Activated naive CD4-positive, alpha-beta T cell treated with Interleukin-2 at 50 U/mL for 16 hours (primary cell): ENCODE results near the gene TTC28.
"Not testable (repeated sequence)": the region's sequence is repeated elsewhere in the genome, so short reads cannot be mapped to it uniquely, and the experiment has no call there.

Experiments used
- DNase-seq: peaks from one replicate; pipeline ENCODE4 v3.0.0-alpha.2; 2020

TTC28 gene

DNA sequence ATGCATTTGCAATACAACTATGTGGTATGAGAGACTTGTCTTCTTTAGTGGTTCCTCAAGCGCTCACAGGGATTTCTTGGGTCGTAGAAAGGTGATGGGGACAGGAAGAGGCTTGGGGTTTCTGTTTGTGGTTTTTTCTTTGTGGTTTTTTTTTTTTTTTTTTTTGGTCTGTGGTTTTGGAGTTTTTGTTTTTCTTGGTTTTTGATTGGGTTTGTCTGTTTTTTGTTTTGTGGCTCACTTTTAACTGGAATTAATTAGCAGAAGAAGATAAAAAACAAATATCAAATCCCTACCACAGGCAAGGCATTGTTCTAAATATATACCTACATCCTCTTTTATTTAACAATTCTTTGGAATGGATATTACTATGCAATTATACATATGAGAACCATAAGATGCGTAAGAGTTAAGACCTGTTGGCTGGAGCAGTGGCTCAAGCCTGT lies 5.5 kb downstream of the TTC28 start:
- peak; percentile 6 for DNase-seq

GRCh38 chr22:28670756-28671155 lies 8.9 kb downstream of the TTC28 start:
- DNase-seq: no peak

DNA sequence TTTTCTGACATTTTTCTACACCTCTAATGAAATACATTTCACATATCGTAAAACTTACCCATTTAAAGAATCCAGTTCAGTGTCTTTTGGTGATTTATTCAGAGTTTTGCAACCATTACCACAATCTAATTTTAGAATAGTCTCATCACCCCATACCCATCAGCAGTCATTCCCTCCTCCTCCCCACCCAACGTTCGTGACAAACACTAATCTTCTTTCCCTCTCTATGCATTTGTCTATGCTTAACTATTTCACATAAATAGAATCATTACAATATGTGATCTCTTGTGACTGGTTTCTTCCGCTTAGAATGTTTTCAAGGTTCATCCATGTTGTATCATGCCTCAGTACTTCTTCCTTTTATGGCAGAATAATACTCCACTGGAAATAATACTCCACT lies 9.5 kb downstream of the TTC28 start:
- no peak for DNase-seq

- DNase-seq: no peak
Observed at GRCh38 chr22:28669387-28669786, 10.3 kb downstream of the TTC28 start.

DNA sequence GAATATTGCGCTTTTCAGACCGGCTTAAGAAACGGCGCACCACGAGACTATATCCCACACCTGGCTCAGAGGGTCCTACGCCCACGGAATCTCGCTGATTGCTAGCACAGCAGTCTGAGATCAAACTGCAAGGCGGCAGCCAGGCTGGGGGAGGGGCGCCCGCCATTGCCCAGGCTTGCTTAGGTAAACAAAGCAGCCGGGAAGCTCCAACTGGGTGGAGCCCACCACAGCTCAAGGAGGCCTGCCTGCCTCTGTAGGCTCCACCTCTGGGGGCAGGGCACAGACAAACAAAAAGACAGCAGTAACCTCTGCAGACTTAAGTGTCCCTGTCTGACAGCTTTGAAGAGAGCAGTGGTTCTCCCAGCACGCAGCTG lies 16.1 kb downstream of the TTC28 start:
- DNase-seq: not testable (repeated sequence)

DNA sequence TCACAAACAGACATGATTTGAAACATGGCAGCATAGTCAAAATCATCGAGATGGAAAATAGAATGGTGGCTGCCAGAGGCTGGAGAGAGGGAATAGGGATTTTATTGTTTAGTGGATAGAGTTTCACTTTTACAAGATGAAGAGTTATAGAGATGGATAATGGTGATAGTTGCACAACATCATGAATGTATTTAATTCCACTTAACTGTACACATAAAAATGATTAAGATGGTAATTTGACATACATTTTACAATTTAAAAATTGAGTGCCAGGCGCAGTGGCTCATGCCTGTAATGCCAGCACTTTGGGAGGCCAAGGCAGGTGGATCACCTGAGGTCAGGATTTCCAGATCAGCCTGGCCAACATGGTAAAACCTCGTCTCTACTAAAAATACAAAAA lies 21.2 kb downstream of the TTC28 start:
- no peak for DNase-seq

- DNase-seq: no peak
Observed at GRCh38 chr22:28656181-28656580, 23.5 kb downstream of the TTC28 start.

GRCh38 chr22:28650463-28650862 lies 29.2 kb downstream of the TTC28 start:
- DNase-seq: no peak

GRCh38 chr22:28648792-28649191 lies 30.8 kb downstream of the TTC28 start:
- DNase-seq: no peak

DNA sequence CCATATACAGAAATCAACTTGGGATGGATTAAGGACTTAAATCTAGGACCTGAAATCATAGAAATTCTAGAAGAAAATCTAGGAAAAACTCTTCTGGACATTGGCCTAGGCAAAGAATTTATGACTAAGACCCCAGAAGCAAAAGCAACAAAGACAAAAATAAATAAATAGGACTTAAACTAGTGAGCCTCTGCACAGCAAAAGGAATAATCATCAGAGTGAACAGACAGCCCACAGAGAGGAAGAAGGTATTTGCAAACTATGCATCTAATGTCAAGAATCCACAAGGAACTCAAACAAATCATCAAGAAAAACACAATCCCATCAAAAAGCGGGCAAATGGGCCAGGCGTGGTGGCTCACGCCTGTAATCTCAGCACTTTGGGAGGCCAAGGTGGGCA lies 32.4 kb downstream of the TTC28 start:
- DNase-seq: no peak

DNA sequence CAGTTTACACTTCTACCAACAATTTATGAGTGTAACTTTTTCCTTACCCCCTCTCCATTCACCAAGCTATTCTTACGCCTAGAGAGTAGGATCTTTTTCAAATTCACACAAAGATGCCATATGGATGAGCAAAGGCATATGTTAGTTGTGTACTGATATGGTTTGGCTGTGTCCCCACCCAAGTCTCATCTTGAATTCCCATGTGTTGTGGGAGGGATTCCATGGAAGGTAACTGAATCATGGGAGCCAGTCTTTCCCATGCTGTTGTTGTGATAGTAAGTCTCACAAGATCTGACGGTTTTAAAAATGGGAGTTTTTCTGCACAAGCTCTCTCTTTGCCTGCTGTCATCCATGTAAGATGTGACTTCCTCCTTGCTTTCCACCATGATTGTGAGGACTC lies 40.3 kb downstream of the TTC28 start:
- no peak for DNase-seq

DNA sequence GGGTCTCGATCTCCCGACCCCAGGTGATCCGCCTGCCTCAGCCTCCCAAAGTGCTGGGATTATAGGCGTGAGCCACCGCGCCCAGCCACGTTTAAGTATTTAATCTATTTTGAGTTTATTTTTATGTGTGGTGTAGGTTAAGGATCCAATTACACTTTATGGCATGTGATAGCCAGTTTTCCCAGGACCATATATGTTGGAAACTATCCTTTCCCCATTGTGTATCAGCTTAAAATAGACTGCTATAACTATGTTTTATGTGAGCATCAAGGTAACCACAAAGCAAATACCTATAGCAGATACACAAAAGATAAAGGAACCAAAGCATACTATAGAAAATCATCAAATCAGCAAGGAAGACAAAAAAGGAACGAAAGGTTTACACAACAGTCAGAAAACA lies 42.4 kb downstream of the TTC28 start:
- DNase-seq: no peak

GRCh38 chr22:28630177-28630574 lies 49.5 kb downstream of the TTC28 start:
- DNase-seq: no peak

DNA sequence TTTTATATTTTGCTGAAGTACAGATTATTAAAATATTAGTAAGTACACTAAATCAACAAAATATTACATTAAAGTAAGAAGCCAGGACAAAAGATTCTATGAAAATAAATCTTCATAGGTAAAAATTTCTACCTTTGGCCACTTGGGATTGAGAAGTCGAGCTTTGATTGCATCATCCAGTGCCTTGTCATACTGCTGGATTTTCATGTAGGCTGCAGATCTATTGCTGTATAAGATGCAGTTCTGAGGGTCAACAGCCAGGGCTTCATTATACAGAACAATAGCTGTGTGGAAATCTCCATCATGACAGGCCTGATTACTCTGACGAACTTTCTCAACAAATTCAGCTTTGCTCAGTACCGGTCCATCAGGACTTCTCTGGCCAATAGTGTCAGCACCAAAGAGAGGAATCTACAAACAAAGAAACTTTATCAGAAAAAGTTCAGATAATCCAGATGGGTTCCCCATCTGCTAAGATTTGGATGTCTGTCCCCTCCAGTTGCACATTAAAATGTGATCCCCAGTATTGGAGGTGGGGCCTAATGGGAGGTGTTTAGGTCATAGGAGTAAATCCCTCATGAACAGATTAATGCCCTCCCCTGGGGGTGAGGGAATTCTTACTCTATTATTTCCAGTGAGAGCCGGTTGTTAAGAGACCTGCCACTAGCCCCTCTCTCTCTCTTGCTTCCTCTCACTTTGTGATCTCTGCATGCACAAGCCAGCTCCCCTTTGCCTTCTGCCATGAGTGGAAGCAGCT lies 50.0 kb downstream of the TTC28 start:
- DNase-seq: no peak

- no peak for DNase-seq
Observed at GRCh38 chr22:28628766-28629165, 50.9 kb downstream of the TTC28 start.

DNA sequence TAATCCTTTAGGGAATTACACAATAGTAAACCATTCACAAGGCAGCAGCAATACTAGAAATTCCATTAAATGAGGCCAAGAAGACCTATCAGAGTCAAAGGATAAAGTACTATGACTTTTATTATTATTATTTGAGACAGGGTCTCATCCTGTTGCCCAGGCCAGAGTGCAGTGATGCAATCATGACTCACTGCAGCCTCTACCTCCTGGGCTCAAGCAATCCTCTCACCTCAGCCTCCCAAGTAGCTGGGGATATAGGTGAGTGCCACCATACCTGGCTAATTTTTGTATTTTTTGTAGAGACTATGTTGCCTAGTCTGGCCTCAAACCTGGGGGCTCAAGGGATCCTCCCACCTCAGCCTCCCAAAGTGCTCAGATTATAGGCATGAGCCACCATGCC lies 51.8 kb downstream of the TTC28 start:
- DNase-seq: no peak

- DNase-seq: no peak
Observed at GRCh38 chr22:28620244-28620922, 59.3 kb downstream of the TTC28 start.

DNA sequence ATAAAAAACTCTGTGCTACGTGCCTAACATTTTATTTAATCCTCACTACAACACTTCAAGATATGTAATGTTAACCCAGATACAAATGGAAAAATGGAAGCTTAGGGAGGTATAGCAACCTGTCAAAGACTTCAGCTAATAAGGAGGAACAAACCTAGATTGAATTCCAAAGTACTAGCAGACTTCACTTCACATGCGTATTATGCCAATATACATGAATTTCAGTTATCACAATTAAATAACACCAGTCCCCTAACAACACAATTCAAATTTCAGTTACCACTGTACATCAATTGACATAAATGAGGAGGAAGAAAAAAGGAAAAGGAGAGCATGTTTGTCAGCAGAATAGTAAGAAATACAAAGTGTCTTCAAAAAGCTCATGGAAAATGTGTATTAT lies 60.4 kb downstream of the TTC28 start:
- DNase-seq: no peak

- DNase-seq: not testable (repeated sequence)
Observed at GRCh38 chr22:28615423-28615822, 64.2 kb downstream of the TTC28 start.

- no peak for DNase-seq
Observed at GRCh38 chr22:28609921-28610320, 69.7 kb downstream of the TTC28 start.

GRCh38 chr22:28608546-28608945 lies 71.1 kb downstream of the TTC28 start:
- DNase-seq: no peak

DNA sequence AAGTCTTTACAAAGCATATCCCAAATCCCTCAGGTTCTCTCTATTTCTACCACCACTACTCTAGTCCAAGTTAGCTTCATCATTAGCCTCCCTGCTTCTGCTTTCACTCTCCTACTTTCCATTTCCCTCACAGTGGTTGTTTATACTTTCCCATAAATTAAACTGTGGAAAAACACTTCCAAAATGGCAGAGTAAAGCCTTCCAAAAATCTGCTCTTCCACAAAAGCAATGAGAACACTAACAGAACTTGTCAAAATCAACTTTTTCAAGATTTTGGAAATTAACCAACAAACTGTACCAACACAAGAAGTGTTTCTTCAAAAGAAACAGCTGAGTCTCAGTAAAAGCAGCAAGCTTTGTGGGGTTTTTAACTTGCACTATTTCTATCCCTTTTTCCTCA lies 71.8 kb downstream of the TTC28 start:
- DNase-seq: no peak

- DNase-seq: no peak
Observed at GRCh38 chr22:28604966-28605761, 74.5 kb downstream of the TTC28 start.

GRCh38 chr22:28601915-28602314 lies 77.7 kb downstream of the TTC28 start:
- no peak for DNase-seq
